H1 (cell line): Measurements from ENCODE around the gene AMZ1. TPM values are rescaled to one million over a fixed set of nuclear protein-coding genes. Genes with fewer than 3 reads are reported as not detected.
A peak's percentile ranks its signal among the peaks of the same experiment; 100 is the strongest.

Experiments used
- CEBPB ChIP-seq: IDR thresholded peaks from 2 replicates; pipeline ENCODE4 v1.6.1; 2012; ENCODE audit warnings: low read depth, low read length
- NANOG ChIP-seq: IDR thresholded peaks from 2 replicates; pipeline ENCODE4 v1.6.1; 2011; ENCODE audit warnings: low read length, low read depth, mild to moderate bottlenecking, inconsistent platforms; ENCODE audit not compliant: insufficient read depth, poor library complexity, severe bottlenecking
- PHF8 ChIP-seq: fragments of 200-600 bp; sonication (generic); conservative IDR thresholded peaks from 2 replicates; pipeline ENCODE4 v1.7.1; 2012; ENCODE audit warnings: low read depth, mild to moderate bottlenecking, inconsistent platforms, low read length, moderate library complexity
- polyA plus RNA-seq, 7 experiments: library from polyadenylated mRNA; depleted of rRNA in 3 of 7; stranded (reverse) in 5 of 7; unstranded in 2 of 7; fragments of >200 nt in 5 of 7; fragments of 200-250 nt in 2 of 7; gene quantifications; 1 replicate in 5 of 7; 2 replicates in 1 of 7; 4 replicates in 1 of 7; pipeline versions ENCODE4 v1.2.1 to v1.2.3, GENCODE V29; 2011 to 2013; ENCODE audit warnings: missing spikeins in 2 of 7, mixed read lengths in 2 of 7
- total RNA-seq: library from RNA; stranded (reverse); fragmentation: NEBNext Ultra II Directional; extraction: Animal tissue kit (Norgen Biotek cat#: 25700); gene quantifications from 2 replicates; pipeline ENCODE4 v1.2.1, GENCODE V29; 2021
- TF ChIP-seq, protein P1 (sequence below), 3 experiments: IDR thresholded peaks; 1 replicate in 2 of 3; 2 replicates in 1 of 3; pipeline versions ENCODE4 v1.5.1 to v1.6.1; 2011; ENCODE audit warnings: low read length in 3 of 3, mild to moderate bottlenecking in 3 of 3, inconsistent platforms in 2 of 3, low read depth in 1 of 3, moderate library complexity in 1 of 3; ENCODE audit not compliant: insufficient read depth in 1 of 3; ENCODE audit errors: control extremely low read depth in 1 of 3

AMZ1 gene
- total and polyA plus RNA-seq, 2 of the 8 experiments (the other 6 are each of a cell fraction or from before 2014, with no cell fraction given) = 0.59 to 1.4 TPM

DNA sequence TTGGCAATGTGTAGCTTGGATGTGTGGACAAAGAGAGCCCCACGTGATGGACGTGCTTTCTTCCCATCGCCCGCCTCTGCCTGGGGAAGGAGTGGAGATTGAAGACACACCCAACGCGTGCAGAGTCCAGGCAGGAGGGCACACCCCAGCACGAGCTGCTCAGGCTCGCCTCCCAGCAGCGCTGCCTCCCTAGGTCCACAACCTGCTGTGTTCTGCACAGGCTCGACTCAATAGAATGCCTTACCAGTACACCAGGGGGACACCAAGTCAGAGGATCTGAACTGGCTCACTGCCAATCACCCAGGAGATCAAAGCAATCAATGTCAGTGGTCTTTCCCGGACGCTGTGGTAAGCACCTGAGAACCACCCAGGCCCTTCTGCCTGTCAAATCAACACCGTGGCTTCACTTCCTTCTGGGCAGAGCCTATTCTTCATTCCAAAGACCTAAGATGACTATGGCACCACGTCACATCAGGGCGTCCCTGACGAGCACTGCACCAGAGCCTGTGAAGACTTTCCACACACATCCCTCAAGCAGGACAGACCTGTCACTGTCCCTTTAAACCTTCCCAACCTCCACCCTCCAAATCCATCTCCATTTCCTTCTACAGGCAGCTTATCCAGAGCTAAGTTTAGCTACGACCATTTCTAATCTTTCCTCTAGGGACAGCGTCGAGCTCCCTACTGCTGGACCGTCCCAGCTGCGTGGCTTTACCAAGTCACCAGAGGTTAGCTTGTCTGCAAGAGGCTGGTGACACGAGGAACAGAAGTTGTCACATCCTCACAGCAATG is 72.3 kb downstream of the AMZ1 start (continued):
- no peak for TF ChIP-seq CEBPB
- no peak for TF ChIP-seq NANOG
- TF ChIP-seq, protein P1, sequence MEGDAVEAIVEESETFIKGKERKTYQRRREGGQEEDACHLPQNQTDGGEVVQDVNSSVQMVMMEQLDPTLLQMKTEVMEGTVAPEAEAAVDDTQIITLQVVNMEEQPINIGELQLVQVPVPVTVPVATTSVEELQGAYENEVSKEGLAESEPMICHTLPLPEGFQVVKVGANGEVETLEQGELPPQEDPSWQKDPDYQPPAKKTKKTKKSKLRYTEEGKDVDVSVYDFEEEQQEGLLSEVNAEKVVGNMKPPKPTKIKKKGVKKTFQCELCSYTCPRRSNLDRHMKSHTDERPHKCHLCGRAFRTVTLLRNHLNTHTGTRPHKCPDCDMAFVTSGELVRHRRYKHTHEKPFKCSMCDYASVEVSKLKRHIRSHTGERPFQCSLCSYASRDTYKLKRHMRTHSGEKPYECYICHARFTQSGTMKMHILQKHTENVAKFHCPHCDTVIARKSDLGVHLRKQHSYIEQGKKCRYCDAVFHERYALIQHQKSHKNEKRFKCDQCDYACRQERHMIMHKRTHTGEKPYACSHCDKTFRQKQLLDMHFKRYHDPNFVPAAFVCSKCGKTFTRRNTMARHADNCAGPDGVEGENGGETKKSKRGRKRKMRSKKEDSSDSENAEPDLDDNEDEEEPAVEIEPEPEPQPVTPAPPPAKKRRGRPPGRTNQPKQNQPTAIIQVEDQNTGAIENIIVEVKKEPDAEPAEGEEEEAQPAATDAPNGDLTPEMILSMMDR (IDR thresholded peaks at IDR 0.05; ENCODE audit: control extremely low read depth in 1 of 3, insufficient read depth in 1 of 3, low read depth in 1 of 3, low read length in 3 of 3) = peak; percentile 62 to 91 (median 65)
- no peak for TF ChIP-seq PHF8
